IPS-18a (cell line): ENCODE results near the gene FOXP1.

Experiments used
- H3K27ac ChIP-seq: one replicate; pipeline ENCODE4 v1.5.1; 2013; ENCODE audit warnings: low read length
- H3K27me3 ChIP-seq: one replicate; pipeline ENCODE4 v1.6.1; 2013; ENCODE audit warnings: mild to moderate bottlenecking, low read length; ENCODE audit not compliant: control insufficient read depth, insufficient read depth
- H3K36me3 ChIP-seq: one replicate; pipeline ENCODE4 v1.6.1; 2013; ENCODE audit warnings: low read depth, low read length; ENCODE audit not compliant: control insufficient read depth
- H3K4me1 ChIP-seq: one replicate; pipeline ENCODE4 v1.6.1; 2013; ENCODE audit warnings: low read depth, low read length; ENCODE audit not compliant: control insufficient read depth
- H3K4me3 ChIP-seq: one replicate; pipeline ENCODE4 v1.5.1; 2013; ENCODE audit warnings: low read length
- H3K9ac ChIP-seq: one replicate; pipeline ENCODE4 v1.6.1; 2013; ENCODE audit warnings: mild to moderate bottlenecking, low read length, moderate library complexity
- H3K9me3 ChIP-seq: one replicate; pipeline ENCODE4 v1.6.1; 2013; ENCODE audit warnings: low read depth, low read length; ENCODE audit not compliant: control insufficient read depth

The FOXP1 gene

DNA sequence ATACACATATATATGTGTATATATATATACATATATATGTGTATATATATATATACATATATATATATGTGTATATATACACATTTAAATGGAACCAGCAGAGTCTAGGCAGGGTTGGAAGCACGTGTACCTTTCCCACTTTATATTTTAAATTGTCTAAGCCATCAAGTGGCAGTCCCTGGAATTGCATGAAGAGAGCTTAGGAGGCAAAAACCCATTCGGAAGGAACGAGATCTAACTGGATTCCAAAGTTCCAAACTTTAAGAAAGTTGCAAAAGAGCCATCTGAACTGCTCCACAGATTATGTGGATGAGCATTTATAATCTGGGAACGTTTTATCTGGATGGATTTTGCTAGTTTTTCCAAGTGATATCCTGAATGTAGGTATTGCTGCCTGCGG is 186.5 kb downstream of the FOXP1 start:
- H3K9ac ChIP-seq = no peak overlapping the region
- no peak overlapping the region for H3K4me3 ChIP-seq
- no peaks in the 10 kb centered on the region for H3K9me3 ChIP-seq
- H3K4me1 ChIP-seq = no peaks in the 10 kb centered on the region
- H3K27ac ChIP-seq = no peak overlapping the region
- no peaks in the 10 kb centered on the region for H3K27me3 ChIP-seq
- no peaks in the 10 kb centered on the region for H3K36me3 ChIP-seq

DNA sequence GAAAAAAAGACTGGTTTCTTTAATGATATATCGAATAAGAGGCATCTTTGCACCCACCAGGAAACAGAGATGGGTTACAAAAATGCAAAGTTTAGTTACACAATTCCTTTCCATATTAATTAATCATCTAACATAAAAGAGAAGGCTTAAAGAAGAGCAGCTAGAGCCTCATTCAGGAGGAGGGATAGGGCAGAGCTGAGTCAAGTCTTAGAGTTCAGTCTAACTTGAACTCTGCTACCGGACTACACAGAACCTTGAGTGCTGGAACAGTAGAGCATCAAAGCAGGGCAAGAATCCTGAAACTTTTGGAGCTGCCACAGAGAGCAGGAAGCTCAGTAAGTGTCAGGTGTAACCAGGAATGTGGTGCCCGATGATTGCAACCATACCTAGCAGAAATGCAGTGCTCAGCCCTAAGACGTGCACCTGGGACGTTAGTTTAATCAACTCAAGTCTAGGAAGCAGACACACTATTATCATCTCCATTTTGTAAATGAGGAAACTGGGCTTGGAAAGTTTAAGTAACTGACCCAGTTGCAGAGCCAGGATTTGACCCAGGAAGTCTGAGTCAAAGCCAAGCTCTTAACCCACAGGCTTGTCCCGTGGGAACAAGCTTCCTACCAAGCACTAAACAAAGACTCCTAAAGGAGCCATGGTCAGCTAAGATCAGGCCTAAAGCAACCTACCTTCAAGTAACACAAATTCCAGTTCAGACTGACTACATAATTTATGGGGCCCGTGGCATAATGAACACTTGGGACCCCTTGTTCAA is 187.4 kb downstream of the FOXP1 start:
- no peaks in the 10 kb centered on the region for H3K9me3 ChIP-seq
- no peaks in the 10 kb centered on the region for H3K27me3 ChIP-seq
- no peak overlapping the region for H3K4me3 ChIP-seq
- no peaks in the 10 kb centered on the region for H3K4me1 ChIP-seq
- no peak overlapping the region for H3K9ac ChIP-seq
- H3K27ac ChIP-seq = no peak overlapping the region
- H3K36me3 ChIP-seq = no peaks in the 10 kb centered on the region

DNA sequence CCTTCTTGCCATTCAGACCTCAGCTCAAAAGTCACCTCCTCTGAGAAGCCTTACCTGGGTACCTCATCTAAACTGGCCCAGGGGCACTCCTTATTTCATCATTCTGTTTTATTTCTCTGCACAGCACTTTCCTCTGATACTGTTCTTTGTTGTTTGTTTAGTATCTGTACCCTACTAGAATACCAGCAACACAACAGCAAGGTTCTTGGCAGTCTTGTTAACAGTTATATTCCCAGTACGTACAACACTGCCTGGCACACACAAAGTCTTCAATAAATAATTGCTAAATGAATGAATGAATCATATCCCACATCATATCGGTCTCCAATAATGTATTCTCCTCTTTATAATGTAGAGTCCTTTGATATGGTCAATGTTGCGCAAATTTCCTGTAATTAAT is 188.1 kb downstream of the FOXP1 start:
- Histone ChIP-seq H3K9ac (no peak overlapping the region), H3K4me1 (peaks cover 6% of the 10 kb centered on the region), H3K27me3 (no peaks in the 10 kb centered on the region), H3K36me3 (no peaks in the 10 kb centered on the region), H3K9me3 (no peaks in the 10 kb centered on the region), H3K4me3 (no peak overlapping the region), H3K27ac (no peak overlapping the region)

DNA sequence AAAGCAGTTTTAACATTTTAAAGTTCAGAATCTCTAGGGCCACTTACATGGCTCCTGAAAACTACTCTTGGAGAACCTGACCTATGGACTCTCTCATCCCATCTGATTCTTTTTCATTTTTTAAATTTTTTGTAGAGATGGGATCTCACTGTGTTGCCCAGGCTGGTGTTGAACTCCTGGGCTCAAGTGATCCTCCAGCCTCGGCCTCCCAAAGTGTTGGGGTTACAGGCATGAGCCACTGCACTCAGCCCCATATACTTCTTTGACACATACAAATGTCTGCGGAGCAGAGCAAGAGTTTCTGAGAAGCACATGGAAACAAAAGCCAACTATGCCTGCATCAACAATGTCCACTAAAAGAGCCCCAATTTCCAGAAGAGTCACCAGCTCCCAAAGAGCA is 189.8 kb downstream of the FOXP1 start:
- Histone ChIP-seq H3K4me3 (no peak overlapping the region), H3K36me3 (no peaks in the 10 kb centered on the region), H3K27ac (no peak overlapping the region), H3K9ac (no peak overlapping the region), H3K27me3 (no peaks in the 10 kb centered on the region), H3K4me1 (peaks cover 19% of the 10 kb centered on the region), H3K9me3 (no peaks in the 10 kb centered on the region)

DNA sequence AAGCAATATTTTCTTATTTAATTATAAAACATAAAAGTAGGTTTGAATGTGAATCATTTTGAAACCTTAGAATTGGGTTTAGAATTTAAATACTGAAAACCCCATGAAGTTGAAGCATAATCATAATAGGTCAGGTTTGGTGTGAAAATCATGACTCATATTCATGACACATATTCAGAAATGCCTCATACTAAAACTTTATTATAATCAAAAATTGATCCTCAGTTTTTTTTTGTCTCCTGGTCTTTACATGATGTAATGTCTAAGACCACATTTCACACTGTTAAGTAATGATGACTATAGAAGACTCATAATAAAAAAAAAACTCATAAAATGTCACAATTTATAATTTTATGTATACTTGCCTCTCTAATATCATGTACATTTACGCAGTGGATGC is 190.4 kb downstream of the FOXP1 start:
- Histone ChIP-seq H3K27me3 (no peaks in the 10 kb centered on the region), H3K4me1 (peaks cover 19% of the 10 kb centered on the region), H3K4me3 (no peak overlapping the region), H3K9me3 (no peaks in the 10 kb centered on the region), H3K27ac (no peak overlapping the region), H3K9ac (no peak overlapping the region), H3K36me3 (no peaks in the 10 kb centered on the region)

DNA sequence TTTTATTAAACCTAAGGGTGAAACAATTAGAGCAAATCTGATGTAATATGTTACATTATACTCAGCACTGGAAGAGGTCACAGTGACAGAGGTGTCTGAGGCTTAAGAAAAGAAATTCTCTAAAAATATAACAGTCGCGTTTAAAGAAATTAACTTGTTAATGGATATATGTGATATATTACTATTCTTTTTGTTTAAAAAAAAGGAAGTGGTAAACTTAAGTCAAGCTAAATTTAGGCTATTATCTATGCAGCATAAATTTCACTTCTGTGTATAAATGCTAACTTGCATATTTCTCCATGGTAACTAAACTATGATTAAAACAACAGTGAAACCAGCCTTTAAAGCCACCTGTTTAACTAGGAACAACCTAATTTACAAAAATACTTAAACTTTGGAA is 191.3 kb downstream of the FOXP1 start:
- Histone ChIP-seq H3K36me3 (no peaks in the 10 kb centered on the region), H3K27ac (no peak overlapping the region), H3K9ac (no peak overlapping the region), H3K27me3 (no peaks in the 10 kb centered on the region), H3K4me3 (no peak overlapping the region), H3K9me3 (no peaks in the 10 kb centered on the region), H3K4me1 (peaks cover 19% of the 10 kb centered on the region)

DNA sequence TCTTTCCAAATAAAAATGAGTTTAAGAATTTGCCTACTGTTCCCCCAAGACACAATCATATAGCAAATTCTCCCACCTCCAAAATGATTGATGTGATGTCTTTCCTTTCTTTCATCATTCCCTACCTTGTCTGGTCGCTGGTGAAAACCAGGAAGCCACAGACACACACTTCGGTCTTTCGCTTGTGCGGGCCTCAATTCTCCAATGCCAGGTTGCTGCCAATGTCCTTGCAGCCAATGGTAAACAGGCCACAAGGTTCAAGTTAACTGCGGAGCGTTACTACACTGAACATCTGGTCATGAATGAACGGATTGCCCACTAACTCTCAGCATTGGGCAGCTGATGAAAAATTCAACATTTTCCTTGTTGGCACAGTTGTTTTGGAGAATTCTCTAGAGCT is 192.2 kb downstream of the FOXP1 start:
- no peaks in the 10 kb centered on the region for H3K36me3 ChIP-seq
- no peaks in the 10 kb centered on the region for H3K9me3 ChIP-seq
- no peak overlapping the region for H3K4me3 ChIP-seq
- H3K27ac ChIP-seq = no peak overlapping the region
- H3K27me3 ChIP-seq = no peaks in the 10 kb centered on the region
- no peak overlapping the region for H3K9ac ChIP-seq
- H3K4me1 ChIP-seq = peaks cover 19% of the 10 kb centered on the region

DNA sequence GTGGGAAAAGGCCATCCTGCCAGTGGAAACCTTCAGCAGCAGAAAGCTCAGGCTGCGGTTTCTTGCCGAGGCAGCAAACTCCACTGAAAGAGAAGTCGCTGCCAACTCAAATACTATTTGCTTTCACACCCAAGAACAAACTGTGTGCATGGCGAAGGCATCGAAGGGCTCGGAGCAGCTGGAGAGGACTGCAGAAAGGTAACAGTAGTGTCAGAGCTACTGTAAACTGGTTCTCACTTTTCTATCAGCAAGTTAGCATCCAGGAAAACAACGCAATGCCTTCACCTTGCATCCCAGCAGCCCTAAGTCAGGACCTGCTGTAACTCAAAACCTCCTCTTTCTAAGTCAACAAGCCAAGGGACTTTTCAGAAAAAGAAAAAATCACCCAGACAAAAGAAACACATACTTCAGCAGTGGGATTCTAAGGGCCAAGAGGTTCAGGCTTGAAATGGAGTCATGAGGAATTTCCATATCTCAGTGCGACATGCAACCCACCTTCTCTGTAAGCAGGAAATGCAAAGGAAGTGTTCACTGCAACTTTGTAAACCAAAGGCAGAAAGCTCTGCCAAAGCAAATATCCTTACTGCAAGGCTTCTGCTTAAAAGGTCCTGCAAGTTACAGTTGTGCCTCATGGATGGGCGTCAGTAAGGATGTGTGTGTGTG is 193.5 kb downstream of the FOXP1 start:
- Histone ChIP-seq H3K4me3 (peak overlapping the region; percentile 23), H3K27ac (peak overlapping the region; percentile 46)

DNA sequence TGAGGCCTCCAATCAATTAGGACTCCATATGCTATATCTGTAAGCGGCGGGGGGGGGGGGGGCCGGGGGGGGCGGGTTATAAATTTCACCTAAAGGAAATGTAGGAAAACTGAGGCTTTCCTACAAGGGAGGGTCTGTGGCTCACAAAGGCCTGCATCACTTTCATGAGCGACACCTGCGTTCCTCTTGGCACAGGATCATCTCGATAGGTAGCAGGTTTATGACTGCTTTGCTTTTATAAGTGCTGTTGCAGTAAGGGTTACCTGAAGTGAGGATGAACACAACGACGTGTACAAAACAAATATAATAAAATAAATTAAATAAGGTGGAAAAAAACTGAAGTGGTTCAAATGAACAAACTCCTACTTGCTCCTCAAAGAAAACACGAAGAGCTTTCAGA is 194.3 kb downstream of the FOXP1 start:
- Histone ChIP-seq H3K4me1 (peaks cover 31% of the 10 kb centered on the region), H3K36me3 (no peaks in the 10 kb centered on the region), H3K4me3 (no peak overlapping the region), H3K9me3 (no peaks in the 10 kb centered on the region), H3K9ac (no peak overlapping the region), H3K27me3 (no peaks in the 10 kb centered on the region), H3K27ac (no peak overlapping the region)

More for the DNA sequence above, 193.5 kb downstream of the FOXP1 start:
- H3K27me3 ChIP-seq = no peaks in the 10 kb centered on the region
- H3K36me3 ChIP-seq = no peaks in the 10 kb centered on the region
- H3K9me3 ChIP-seq = no peaks in the 10 kb centered on the region
- peaks cover 22% of the 10 kb centered on the region for H3K4me1 ChIP-seq
- H3K9ac ChIP-seq = peak overlapping the region; percentile 6

DNA sequence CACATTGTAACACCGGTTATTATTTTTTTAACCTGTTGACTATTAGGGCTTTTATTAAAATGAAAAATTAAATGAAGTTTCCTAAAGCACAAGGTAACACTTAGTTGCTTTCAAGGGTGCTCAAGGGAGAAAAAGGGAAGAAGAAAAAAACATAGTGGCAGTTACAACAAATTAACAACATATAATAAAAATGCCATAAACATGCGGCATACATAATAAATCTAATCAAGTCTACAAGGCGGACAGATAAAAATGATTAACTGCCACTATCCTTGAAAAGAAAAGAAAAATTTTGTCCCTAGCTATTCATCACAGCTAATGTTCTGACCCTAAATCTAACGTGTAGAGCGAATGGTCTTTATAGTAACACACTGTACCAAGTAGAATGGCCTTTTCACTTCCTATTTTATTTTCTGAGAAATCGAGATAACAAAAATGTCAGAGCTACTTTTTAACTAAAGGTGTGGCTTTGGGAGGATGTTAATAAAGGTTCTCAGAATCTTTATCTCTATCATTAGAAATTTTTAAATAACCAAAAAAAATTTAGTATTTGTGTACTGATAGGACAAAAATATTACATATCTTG is 194.9 kb downstream of the FOXP1 start:
- Histone ChIP-seq H3K36me3 (no peaks in the 10 kb centered on the region), H3K9me3 (no peaks in the 10 kb centered on the region), H3K9ac (no peak overlapping the region), H3K27ac (no peak overlapping the region), H3K4me1 (peaks cover 31% of the 10 kb centered on the region), H3K4me3 (no peak overlapping the region), H3K27me3 (no peaks in the 10 kb centered on the region)

DNA sequence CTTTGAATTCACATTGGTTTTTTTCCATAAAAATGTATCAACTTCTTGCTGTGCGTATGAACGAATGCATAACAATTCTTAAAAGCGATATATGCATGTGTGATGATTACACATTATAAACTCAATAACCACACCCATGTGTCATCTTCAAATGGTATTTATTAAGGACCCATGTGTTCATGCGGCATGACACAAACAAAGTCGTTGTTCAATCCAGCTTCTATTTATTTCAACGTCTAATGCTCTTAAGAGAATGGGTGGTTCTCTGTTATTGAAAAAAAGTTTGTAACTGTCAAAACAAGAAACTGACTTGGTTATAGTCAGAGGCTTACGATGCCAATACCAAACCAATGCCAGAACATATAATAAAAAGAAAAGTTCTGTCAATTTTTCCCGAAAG is 195.9 kb downstream of the FOXP1 start:
- Histone ChIP-seq H3K27me3 (no peaks in the 10 kb centered on the region), H3K4me3 (no peak overlapping the region), H3K4me1 (peaks cover 31% of the 10 kb centered on the region), H3K27ac (no peak overlapping the region), H3K36me3 (no peaks in the 10 kb centered on the region), H3K9ac (no peak overlapping the region), H3K9me3 (no peaks in the 10 kb centered on the region)
